GM21737 (cell line): ENCODE results near the gene VTI1A.

Experiments used
- ATAC-seq: cut with Tn5 transposase; IDR thresholded peaks from one replicate; pipeline ENCODE4 v1.9.1; 2021; ENCODE audit warnings: mild to moderate bottlenecking, moderate library complexity; ENCODE audit not compliant: unreplicated experiment

The VTI1A gene

DNA sequence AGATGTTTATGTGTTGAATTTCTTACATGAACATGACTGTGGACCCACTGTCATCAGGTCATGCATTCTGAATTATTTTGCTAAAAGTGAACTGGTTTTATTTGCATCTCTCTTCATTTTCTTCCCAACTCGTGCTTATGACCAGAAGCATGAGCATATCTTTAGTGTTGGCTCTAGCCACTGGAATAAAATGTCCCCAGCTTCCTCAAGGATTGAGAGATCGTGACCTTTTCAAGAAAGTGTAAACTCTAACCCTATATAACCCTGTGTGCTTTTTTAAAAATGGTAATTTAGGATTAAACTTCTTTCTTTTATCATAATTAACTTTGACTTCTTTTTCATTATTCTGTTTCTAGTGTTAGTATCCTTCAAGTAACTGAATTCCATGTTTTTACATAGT lies 55.5 kb downstream of the VTI1A start:
- no peak for ATAC-seq

DNA sequence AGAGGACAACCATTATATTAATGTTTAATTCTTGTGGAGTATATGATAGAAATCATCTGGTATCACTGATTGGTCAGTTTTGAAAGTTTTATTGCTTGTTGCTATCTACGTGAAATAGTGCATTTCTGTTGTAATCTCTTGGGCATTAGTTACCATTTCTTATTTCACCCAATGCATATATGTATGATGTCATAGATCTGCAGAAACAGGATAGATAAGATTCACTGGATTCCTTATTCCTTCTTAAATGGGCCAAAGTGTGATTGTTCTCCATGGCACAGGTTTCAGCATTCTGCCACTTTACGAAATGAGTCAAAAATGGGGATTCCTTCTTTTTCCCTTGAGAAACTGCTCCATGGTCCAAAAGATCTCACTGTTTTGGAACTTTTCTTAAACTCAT lies 56.6 kb downstream of the VTI1A start:
- no peak for ATAC-seq

DNA sequence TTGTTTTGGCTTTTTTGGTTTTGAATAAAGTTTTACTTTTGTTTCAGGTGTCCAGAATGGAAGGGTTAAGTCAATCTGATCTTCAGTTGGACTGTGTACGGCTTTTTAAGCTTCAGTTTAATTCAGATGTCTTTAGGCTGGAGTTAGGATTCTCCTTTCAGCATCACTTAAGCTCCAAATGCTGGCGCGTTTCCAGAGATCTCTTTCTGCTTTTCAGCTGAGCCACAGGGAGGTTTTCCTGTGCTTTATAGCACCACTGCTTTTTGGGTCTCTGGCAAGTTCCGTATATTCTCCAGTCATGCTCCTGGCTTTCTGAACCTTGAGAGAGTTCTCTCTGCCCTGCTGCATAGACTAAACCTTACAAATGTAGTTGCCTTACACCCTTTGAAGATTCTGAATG lies 60.0 kb downstream of the VTI1A start:
- ATAC-seq, result no peak

DNA sequence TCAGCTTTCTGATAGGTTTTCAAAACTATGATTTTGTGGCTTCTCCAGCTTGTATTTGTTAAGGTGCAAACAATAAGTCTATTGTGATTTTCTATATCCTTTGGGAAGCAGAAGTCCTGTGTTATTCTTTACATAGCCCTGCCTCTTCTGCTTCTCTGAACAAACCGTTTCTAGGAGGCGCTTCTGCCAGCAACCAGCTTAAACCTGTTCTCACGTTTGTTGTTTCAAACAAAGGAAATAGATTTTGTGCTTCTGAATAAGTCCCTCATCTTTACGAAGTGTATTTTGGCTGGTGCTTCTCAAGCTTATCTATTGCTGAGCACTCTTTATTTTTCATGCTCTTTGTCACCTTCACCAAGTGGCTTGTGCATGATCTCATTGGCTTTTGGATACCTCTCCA lies 61.0 kb downstream of the VTI1A start:
- no peak for ATAC-seq

DNA sequence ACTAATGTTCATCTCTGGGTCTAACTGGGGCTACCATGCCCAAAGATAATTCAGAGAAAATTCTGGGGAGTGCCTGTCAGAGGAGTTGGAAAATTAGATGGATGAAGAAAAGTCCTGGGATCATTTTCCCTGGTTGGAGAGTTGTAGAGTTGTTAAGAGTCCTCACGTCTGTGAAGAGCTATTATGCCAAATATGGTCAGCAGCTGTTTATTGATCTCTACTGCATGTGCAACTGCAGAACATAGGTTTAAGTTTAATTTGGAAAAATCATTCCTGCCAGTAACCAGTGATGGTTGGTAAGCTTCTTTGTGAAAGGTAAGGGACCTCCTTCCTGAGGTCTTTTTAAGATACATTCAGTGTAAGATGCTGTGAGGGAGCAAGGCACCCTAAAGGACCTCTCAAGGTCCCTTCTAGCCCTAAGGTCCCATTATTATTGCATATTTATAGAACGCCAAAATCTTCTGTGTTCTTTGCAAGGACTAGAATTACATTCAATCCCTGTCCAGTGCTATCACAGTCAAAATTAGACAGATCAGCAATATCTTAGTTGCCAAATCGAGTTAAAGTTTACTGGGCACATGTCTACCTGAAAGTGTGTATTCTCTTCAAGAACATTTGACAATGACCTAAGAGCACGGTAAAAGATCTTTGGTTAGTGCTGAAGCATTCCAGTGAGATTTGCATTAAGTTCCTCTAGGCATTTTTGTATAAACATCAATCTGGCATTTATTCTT lies 62.7 kb downstream of the VTI1A start:
- no peak for ATAC-seq

DNA sequence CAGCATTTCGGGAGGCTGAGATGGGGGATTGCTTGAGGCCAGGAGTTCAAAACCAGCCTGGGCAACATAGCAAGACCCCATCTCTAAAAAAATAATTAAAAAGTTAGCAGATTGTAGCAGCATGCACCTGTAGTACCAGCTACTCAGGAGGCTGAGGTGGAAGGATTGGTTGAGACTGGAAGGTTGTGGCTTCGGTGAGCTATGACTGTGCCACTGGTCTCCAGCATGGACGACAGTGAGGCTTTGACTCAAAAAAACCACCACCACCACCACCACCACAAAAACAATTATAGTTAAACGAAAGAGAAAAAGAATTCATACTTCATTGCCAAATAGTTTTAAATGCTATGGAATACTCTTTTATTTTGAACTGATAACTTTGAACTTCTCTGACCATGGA lies 63.4 kb downstream of the VTI1A start:
- ATAC-seq, result no peak

DNA sequence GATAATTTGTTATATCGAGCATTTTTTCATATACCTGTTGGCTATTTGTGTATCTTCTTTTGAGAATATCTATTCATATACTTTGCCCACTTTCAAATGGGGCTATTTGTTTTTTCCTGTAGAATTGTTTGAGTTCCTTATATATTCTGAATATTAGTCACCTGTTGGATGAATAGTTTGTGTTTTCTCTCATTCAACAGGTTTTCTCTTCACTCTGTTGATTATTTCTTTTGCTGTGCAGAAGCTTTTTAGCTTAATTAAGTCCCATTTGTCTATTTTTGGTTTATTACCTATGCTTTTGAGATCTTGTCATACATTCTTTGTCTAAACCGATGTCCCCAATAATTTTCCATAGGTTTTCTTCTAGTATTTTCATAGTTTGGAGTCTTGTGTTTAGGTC lies 65.3 kb downstream of the VTI1A start:
- ATAC-seq, result no peak

DNA sequence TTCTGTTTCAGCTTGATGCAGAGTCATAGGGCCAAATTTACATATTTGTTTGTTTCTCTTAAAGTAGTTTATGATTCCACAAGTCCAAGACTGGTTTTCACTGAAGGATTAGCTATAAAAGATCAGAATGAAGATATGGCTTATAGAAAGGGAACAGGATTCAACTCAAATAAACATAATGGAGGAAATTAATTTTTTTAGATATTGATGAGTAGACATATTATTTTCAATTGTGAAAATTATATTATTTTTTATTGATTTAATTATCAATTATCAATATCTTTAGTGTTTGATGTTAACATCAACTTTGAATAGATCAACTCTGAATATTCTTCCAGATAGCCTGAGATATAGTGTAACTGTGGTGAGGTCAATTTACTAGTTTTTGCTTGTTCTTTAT lies 68.1 kb downstream of the VTI1A start:
- no peak for ATAC-seq

DNA sequence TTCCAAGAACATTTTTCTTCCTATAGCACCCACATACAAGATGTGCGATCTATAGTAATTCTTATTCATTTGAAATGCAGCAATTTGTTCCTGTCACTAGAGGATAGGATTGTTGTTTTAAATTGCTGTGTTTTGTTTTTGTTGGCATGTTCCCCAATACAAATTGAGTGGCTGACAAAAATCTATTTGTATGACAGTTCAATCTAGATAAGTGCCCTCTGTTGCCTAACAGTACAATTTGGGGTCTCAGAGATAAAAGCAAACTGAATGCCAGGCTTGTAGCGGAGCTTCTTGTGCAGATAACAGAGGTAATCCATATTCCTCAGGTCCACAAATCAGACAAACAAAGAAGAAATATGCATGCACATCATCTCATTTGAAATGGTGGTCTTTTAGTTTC lies 68.8 kb downstream of the VTI1A start:
- no peak for ATAC-seq

DNA sequence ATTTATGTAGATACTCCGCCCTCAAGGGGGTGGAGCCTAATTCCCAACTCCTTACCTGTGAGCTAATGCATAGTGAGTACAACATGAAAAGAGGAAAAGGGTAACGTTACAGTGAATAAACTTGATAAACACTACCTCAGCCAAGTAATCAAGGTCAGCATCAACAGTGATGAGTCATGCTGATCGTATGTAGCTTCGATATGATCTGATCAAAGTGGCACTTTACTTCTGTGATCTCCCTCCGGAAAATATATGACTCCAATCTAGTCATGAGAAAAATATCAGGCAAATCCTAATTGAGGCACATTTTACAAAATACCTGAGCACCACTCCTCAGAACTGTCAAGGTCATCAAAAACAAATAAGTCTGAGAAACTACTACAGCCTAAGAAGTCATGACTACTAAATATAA lies 70.4 kb downstream of the VTI1A start:
- no peak for ATAC-seq

DNA sequence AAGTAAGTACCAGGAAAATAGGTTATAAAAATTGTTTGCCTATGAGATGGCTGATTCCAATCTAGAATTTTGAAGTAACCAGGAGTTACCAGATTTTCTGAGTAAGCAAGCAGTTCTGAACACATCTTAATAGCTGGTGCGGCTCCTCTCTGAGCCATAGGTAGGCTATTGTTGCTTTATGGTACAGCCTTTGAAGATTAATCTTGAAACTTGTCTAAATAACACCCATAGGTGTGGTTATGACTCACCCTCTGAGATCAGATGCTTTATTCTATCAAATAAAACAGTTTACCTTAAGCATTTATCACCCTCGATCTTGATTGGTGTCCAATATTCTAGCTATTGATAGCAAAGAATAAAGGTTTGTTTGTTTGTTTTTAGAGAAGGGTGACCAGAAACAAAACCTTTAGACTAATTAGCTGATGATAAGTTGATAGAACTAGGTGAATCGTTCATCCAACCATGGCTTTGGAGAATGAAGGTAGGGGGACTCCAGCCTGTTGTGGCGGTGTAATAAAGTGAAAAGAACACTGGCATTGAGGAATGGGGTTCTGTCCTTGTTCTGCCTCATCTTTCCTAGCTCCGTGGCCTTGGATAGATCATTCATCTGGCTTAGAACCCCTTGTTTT lies 72.2 kb downstream of the VTI1A start:
- no peak for ATAC-seq

DNA sequence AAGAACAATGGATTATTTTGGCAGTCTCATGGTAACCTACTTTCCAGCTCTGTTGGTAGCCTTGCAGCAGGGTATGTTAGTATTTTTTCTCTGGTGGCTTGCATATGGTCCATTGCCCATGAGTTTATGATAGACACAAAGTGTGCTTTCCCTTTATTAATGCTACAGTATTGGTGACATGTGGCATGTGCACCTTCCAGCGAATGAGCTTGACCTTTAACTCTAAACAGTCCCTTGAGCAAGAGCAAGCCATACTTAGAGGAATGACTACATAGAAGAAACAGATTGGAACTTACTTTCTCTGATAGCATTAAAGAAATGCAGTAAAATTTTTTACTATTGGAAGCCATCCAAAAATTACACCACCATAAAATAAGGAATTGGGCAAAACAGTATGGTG lies 73.9 kb downstream of the VTI1A start:
- no peak for ATAC-seq

DNA sequence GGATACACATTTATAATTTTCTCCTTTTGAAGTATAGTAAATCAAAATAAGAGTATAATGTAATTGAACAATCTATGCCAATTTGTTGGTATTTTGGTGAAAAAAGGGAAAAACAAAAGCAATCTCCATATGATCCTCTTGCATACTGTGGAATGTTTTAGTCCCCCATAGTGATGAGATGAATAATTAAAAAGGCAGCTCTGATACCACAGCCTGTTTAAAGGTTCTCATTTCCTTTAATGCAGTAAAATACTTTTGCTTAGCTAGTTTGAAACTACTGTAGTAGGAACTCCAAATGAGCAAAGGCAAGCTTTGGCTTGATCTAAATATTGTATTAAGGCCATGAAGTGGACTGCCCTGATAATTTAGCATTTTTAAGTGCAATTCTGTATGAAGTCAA lies 77.6 kb downstream of the VTI1A start:
- no peak for ATAC-seq

DNA sequence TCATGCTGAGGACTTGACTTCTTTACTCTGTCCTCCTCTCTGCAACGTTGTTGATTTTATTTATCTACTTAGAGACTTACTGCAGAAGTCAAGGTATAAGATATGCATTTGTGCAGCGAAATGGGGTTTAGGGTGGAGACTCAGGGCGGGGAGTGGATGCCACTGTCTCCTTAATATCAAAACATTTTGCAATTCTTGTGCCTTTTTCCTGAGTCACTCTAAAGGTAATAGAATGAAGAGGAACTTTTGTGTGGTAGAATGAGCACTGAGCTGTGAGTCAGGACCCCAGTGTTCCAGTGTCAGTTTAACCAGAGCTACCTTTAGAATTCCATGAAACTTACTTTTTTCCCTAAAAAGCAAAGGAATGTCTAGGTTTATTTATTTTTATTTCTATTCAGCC lies 78.2 kb downstream of the VTI1A start:
- no peak for ATAC-seq

DNA sequence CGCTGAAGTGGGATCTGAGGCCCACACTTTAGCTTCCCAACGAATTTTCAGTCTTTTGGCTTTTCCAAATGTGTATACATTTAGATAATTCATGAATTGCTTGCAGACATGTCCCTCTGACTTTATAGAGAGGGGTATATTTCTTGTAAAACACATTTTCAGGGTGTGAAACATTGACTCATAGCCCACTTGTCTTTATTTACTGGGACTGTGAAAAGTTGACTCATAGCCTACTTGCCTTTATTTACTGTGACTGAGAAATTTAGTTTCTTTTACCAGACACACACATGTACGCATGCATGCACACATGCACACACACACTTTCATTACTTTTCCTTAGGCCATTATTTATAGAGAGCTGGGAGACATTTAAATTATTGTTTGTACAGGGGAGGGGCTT lies 79.1 kb downstream of the VTI1A start:
- ATAC-seq, result peak; percentile 61

DNA sequence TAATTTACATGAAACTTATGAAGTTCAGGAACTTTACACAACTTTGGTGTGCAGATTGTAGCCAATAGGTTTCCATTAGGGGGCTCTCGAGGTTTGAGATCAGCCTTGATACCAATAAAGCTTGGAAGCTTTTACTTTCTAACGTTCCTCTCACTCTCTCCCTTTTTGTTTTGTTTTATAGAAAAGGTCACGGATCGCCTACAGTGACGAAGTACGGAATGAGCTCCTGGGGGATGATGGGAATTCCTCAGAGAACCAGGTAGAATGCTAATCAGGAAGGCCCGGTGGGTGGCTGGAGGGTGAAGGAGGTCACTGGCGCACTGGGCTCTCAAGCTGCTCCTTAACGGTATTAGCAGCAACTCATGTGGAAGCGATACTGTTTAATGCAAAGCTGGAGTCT lies 79.9 kb downstream of the VTI1A start:
- no peak for ATAC-seq

DNA sequence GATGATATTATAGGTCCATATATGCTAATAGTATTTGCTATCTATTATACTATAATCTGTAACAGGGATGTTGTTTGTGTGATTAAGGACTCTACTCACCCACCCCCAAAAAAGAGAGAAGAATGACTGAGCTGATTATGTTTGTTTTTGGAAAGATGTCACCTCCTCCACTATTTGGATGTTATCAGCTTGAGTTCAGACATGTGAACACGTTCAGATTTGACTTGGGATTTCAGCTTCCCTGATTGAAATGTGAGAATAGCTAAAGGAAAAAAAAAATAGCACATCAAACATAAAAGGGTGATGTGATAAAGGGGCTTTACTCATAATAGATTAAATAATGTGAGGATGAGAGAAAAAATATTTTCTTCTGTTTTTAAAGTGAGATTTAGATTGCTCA lies 81.2 kb downstream of the VTI1A start:
- no peak for ATAC-seq

DNA sequence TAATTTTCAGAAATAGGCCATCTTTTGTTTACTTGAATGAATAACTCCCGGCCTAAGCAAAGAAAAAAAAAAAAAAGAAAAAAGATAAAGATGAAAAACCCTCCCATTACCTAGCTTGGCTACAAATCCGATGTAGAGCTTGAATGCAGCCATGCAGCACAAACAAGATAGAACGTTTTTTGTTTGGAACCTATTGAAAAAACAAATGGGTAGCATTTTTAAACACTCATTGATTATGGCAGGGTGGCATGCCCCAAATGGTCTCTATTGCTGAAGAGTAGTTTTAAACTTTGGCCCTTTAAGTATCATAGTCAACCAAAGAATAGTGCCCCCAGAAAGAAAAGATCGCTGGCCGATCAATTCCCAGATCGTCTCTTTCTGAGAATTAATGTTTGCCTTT lies 84.4 kb downstream of the VTI1A start:
- no peak for ATAC-seq

DNA sequence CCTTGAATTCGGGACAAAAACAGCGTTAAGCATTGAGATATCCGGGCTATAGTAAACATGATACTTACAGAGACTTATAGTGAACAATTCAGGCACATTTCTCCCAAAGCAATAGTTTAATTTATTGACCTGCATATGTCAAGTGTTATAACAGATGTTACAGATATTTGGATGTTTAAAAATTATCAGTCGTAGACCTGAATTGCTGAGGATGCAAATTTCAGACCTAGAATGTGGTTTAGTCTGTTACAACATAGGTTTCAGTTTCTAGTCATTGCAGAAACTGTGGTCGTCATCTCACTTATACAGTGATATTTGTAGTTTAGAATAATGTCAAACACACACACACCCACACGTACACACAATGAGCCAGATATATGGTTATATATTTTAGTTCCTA lies 85.2 kb downstream of the VTI1A start:
- peak; percentile 98 for ATAC-seq

DNA sequence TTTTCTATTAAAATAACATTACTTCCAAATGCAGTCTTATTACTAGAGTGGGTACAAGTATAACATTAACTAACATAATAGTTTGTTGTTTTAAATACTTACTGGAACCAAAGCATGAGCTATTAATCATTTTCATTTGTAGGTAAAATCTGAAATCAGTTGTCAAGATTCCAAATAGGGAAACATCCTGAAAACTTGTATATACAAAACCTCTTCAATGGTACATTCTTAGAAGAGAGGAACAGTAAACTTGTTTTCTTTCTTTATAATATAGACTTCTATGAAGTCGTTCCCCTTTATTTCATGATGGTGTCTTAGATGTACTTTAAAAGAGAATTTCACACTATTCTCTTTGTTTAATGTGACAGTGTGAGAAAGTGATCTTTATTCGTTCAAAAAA lies 85.9 kb downstream of the VTI1A start:
- ATAC-seq, result no peak

DNA sequence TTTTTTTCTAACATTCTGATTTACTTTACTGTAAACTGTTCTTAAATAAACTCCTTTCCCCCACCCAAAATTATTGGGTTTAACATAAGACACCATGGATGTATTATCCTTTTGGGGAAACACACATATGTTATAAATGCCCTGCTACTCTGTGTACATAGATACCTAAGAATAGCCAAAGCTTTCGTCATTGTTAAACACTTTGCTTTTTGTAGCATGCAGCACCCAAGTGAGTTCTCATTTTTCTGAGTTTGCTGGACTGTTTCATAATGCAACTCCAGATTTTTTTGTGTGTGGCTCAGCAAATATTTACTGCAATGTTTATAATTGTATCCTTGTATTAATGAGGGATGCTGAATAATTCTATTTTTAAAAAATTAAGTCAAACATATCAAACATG lies 86.9 kb downstream of the VTI1A start:
- ATAC-seq, result no peak

DNA sequence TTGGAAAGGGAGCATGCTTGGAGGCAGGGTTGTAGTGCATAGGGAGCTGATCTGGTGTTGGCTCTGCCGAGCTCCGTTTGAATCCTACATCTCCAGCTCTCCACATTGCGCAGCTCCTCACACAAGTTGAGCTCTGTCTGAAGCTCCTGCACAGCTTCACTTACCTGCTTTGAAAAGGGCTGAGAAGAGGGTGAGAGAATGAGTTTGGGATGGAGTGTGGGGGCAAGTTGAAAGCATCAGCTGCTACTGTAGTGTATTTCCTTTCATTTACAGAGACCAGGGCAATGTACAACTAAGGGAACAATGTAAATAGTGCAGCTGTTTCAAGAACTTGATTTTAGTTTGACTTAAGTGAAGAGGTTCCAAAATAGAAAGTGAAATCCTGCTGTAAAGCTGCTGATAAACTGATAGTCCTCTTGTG lies 88.5 kb downstream of the VTI1A start:
- peak; percentile 45 for ATAC-seq

DNA sequence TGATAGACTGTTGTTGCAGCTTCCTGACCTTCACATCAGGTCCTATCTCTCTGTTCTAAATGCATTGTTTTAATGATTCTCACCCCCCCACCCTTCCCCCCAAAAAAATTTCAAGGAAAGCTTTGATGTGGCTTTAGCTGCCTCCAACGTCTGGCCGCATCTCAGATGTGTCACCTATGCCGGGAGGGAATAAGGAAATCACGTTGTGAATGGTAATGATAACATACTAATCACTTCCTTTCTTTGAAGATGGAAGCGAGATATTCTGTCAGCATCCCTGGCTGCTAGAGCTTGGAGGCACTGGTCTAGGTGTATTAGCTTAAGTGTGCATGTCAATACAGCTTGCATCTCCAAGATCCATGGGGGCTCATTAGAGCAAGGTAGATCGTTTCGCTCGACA lies 89.6 kb downstream of the VTI1A start:
- ATAC-seq, result no peak
